Duodenal mucosa (tissue), 2 donors: ENCODE measurements around the gene SNX15.
"Not testable (repeated sequence)": the region's sequence is repeated elsewhere in the genome, so short reads cannot be mapped to it uniquely, and the experiment has no call there.

Source experiments
- H3K27ac ChIP-seq: one replicate; pipeline ENCODE4 v1.7.0; 2013; ENCODE audit warnings: low read depth, low read length
- H3K27me3 ChIP-seq, 2 donors: one replicate each; pipeline ENCODE4 v1.7.0; 2013; ENCODE audit warnings: low read length in 2 of 2, control low read depth in 1 of 2; ENCODE audit not compliant: insufficient read depth in 2 of 2, control insufficient read depth in 1 of 2
- H3K36me3 ChIP-seq, 2 donors: one replicate each; pipeline ENCODE4 v1.7.0; 2013; ENCODE audit warnings: low read length in 2 of 2, control low read depth in 1 of 2; ENCODE audit not compliant: insufficient read depth in 2 of 2, control insufficient read depth in 1 of 2
- H3K4me1 ChIP-seq, 2 donors: one replicate each; pipeline ENCODE4 v1.7.0; 2013; ENCODE audit warnings: low read length in 2 of 2, control low read depth in 1 of 2; ENCODE audit not compliant: insufficient read depth in 2 of 2, control insufficient read depth in 1 of 2
- H3K4me3 ChIP-seq, 2 donors: one replicate each; pipeline ENCODE4 v1.7.0; 2013; ENCODE audit warnings: low read length in 2 of 2, low read depth in 1 of 2
- H3K9ac ChIP-seq, 2 donors: one replicate each; pipeline ENCODE4 v1.7.0; 2013; ENCODE audit warnings: low read length in 2 of 2, low read depth in 1 of 2
- H3K9me3 ChIP-seq, 2 donors: one replicate each; pipeline ENCODE4 v1.7.0; 2013; ENCODE audit warnings: low read length in 2 of 2, control low read depth in 1 of 2; ENCODE audit not compliant: control insufficient read depth in 1 of 2

Gene SNX15, protein sequence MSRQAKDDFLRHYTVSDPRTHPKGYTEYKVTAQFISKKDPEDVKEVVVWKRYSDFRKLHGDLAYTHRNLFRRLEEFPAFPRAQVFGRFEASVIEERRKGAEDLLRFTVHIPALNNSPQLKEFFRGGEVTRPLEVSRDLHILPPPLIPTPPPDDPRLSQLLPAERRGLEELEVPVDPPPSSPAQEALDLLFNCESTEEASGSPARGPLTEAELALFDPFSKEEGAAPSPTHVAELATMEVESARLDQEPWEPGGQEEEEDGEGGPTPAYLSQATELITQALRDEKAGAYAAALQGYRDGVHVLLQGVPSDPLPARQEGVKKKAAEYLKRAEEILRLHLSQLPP

GRCh38 chr11:65027213-65028067 is at the start of gene SNX15:
TSS of gene SNX15 (plus strand) at chr11:65027439. CDS start at chr11:65027538, 99 bp downstream.
- H3K27me3 ChIP-seq = no peaks in the 10 kb centered on the region

GRCh38 chr11:64983339-64983738 is 43.9 kb upstream of the SNX15 start:
- not testable (repeated sequence) for H3K4me1 ChIP-seq, H3K27me3 ChIP-seq, H3K4me3 ChIP-seq, H3K9ac ChIP-seq, H3K36me3 ChIP-seq, H3K27ac ChIP-seq, H3K9me3 ChIP-seq

More at GRCh38 chr11:65027213-65028067, at the start of gene SNX15:
- Histone ChIP-seq H3K36me3 (peaks cover 6 to 8% of the 10 kb centered on the region in 2 donors), H3K9me3 (no peaks in the 10 kb centered on the region), H3K27ac (peak within 1 kb of the TSS; percentile 91), H3K4me3 (peak within 1 kb of the TSS; percentile 73 to 84), H3K4me1 (peaks cover 9 to 13% of the 10 kb centered on the region in 2 donors), H3K9ac (peak within 1 kb of the TSS; percentile 70 to 76)

GRCh38 chr11:64987998-64988854 is 39.0 kb upstream of the SNX15 start:
- Histone ChIP-seq H3K4me3 (no peak overlapping the region), H3K9ac (no peak overlapping the region), H3K4me1 (peaks cover 7 to 15% of the 10 kb centered on the region in 2 donors), H3K9me3 (no peaks in the 10 kb centered on the region), H3K27ac (no peak overlapping the region), H3K27me3 (no peaks in the 10 kb centered on the region), H3K36me3 (peaks cover 0 to 3% of the 10 kb centered on the region in 2 donors)

DNA sequence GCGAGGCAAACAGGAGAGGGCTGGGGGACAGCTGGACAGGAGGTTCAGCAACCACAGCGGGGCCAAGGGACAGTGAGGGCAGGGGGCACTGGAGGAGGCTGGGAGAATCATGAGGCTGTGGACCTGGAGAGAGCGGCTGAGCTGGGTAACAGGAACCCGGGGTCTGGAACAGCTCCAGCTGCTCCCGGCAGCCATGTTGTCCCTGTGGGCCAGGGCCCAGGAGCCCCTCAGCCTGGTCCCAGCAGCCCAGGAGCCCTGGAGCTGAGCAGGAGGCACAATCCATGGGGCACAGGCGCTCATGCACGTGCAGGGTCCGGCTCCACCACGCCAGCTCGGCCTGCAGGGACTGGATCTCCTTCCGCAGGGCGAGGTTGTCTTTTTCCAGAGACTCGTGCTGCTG is 37.8 kb upstream of the SNX15 start:
- H3K9me3 ChIP-seq = no peaks in the 10 kb centered on the region
- peaks cover 3 to 6% of the 10 kb centered on the region in 2 donors for H3K36me3 ChIP-seq
- H3K27ac ChIP-seq = no peak overlapping the region
- H3K27me3 ChIP-seq = no peaks in the 10 kb centered on the region
- H3K4me3 ChIP-seq = peak overlapping the region; percentile 29 to 48
- no peak overlapping the region for H3K9ac ChIP-seq
- H3K4me1 ChIP-seq = peaks cover 7 to 15% of the 10 kb centered on the region in 2 donors

GRCh38 chr11:64990222-64990923 is 36.9 kb upstream of the SNX15 start:
- peak overlapping the region; percentile 29 for H3K4me3 ChIP-seq
- H3K27me3 ChIP-seq = no peaks in the 10 kb centered on the region
- H3K36me3 ChIP-seq = peaks cover 3 to 6% of the 10 kb centered on the region in 2 donors
- H3K27ac ChIP-seq = no peak overlapping the region
- peaks cover 11 to 20% of the 10 kb centered on the region in 2 donors for H3K4me1 ChIP-seq
- no peaks in the 10 kb centered on the region for H3K9me3 ChIP-seq
- peak overlapping the region in 1 of 2 donors; percentile 15 for H3K9ac ChIP-seq

GRCh38 chr11:64994318-64994717 is 32.9 kb upstream of the SNX15 start:
- Histone ChIP-seq H3K27me3 (no peaks in the 10 kb centered on the region), H3K4me3 (no peak overlapping the region), H3K27ac (no peak overlapping the region), H3K4me1 (peaks cover 36 to 41% of the 10 kb centered on the region in 2 donors), H3K9me3 (no peaks in the 10 kb centered on the region), H3K36me3 (peaks cover 3% of the 10 kb centered on the region in 2 donors), H3K9ac (no peak overlapping the region)

DNA sequence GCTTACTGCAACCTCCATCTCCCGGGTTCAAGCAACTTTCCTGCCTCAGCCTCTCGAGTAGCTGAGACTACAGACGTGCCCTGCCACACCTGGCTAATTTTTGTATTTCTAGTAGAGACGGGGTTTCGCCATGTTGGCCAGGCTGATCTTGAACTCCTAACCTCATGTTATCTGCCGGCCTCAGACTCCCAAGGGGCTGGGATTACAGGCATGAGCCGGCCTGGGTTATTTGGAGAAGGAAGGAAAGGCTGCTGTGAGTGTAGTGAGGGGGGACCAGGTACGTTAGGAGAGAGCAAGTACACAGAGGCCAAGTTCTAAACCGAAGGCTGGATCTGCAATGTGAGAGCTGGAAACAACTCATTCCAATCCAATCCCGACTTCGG is 30.9 kb upstream of the SNX15 start:
- Histone ChIP-seq H3K4me1 (peaks cover 33 to 37% of the 10 kb centered on the region in 2 donors), H3K27ac (peak overlapping the region; percentile 49), H3K36me3 (peaks cover 3% of the 10 kb centered on the region in 2 donors), H3K9ac (peak overlapping the region; percentile 85 to 86), H3K4me3 (peak overlapping the region; percentile 80 to 89), H3K9me3 (no peaks in the 10 kb centered on the region), H3K27me3 (no peaks in the 10 kb centered on the region)

GRCh38 chr11:64996710-64997380 is 30.4 kb upstream of the SNX15 start, which contains the start of gene BATF2:
TSS of gene BATF2 (minus strand) at chr11:64996971. CDS start at chr11:64996914, 57 bp downstream.
- Histone ChIP-seq H3K27ac (peak within 1 kb of the TSS; percentile 49), H3K4me3 (peak within 1 kb of the TSS; percentile 80 to 89), H3K36me3 (peaks cover 3% of the 10 kb centered on the region in 2 donors), H3K27me3 (no peaks in the 10 kb centered on the region), H3K4me1 (peaks cover 33 to 37% of the 10 kb centered on the region in 2 donors), H3K9me3 (no peaks in the 10 kb centered on the region), H3K9ac (peak within 1 kb of the TSS; percentile 85 to 86)

GRCh38 chr11:64998141-64998540 is 29.1 kb upstream of the SNX15 start:
- Histone ChIP-seq H3K9me3 (no peaks in the 10 kb centered on the region), H3K4me1 (peaks cover 33 to 40% of the 10 kb centered on the region in 2 donors), H3K9ac (peak overlapping the region; percentile 58 to 60), H3K27ac (peak overlapping the region; percentile 88), H3K27me3 (no peaks in the 10 kb centered on the region), H3K4me3 (peak overlapping the region; percentile 14 to 26), H3K36me3 (peaks cover 3% of the 10 kb centered on the region in 2 donors)
